DND-41 (cell line): ENCODE data around the gene FNBP1.
"Not testable (repeated sequence)": the region's sequence is repeated elsewhere in the genome, so short reads cannot be mapped to it uniquely, and the experiment has no call there.

ENCODE experiments used
- ATAC-seq: fragments of 200-7000 bp; cut with Tn5 transposase; 3 replicates; pipeline ENCODE4 v1.9.1; 2021; ENCODE audit warnings: low read depth; ENCODE audit not compliant: insufficient read depth
- DNase-seq: peaks from one replicate; pipeline ENCODE4 v3.0.0-alpha.2; 2020
- H2AFZ ChIP-seq: 2 replicates; pipeline ENCODE4 v1.6.0; 2012; ENCODE audit warnings: low read depth, low read length
- H3K27ac ChIP-seq: 2 replicates; pipeline ENCODE4 v1.5.1; 2012; ENCODE audit warnings: low read length, inconsistent platforms
- H3K27me3 ChIP-seq: fragments of 200-600 bp; sonication (generic); 2 replicates; pipeline ENCODE4 v1.6.0; 2012; ENCODE audit warnings: low read length, mild to moderate bottlenecking, inconsistent platforms; ENCODE audit not compliant: insufficient read depth, poor library complexity
- H3K36me3 ChIP-seq: 2 replicates; pipeline ENCODE4 v1.5.1; 2012; ENCODE audit warnings: low read length, inconsistent platforms; ENCODE audit not compliant: insufficient read depth
- H3K4me1 ChIP-seq: 2 replicates; pipeline ENCODE4 v1.5.1; 2012; ENCODE audit warnings: mild to moderate bottlenecking, low read length; ENCODE audit not compliant: insufficient read depth
- H3K4me2 ChIP-seq: 2 replicates; pipeline ENCODE4 v1.6.0; 2012; ENCODE audit warnings: mild to moderate bottlenecking, moderate library complexity, low read length, inconsistent platforms; ENCODE audit not compliant: insufficient read depth
- H3K4me3 ChIP-seq, 2 experiments: fragments of 200-600 bp in 1 of 2; shearing (Covaris generic) in 1 of 2; 2 replicates each; pipeline ENCODE4 v1.5.1; 2012 to 2016; ENCODE audit warnings: inconsistent platforms in 2 of 2, low read length in 2 of 2, mild to moderate bottlenecking in 2 of 2, low read depth in 1 of 2, moderate library complexity in 1 of 2
- H3K79me2 ChIP-seq: 2 replicates; pipeline ENCODE4 v1.6.0; 2012; ENCODE audit warnings: low read length, inconsistent platforms; ENCODE audit not compliant: insufficient read depth
- H3K9ac ChIP-seq: 2 replicates; pipeline ENCODE4 v1.6.0; 2012; ENCODE audit warnings: low read depth, mild to moderate bottlenecking, inconsistent platforms, low read length, moderate library complexity
- H3K9me3 ChIP-seq: 2 replicates; pipeline ENCODE4 v1.5.1; 2012; ENCODE audit warnings: low read length, moderate library complexity, mild to moderate bottlenecking, inconsistent platforms; ENCODE audit not compliant: insufficient read depth, severe bottlenecking
- H4K20me1 ChIP-seq: 2 replicates; pipeline ENCODE4 v1.6.0; 2012; ENCODE audit warnings: low read length; ENCODE audit not compliant: insufficient read depth
- EZH2 ChIP-seq: IDR thresholded peaks from 3 replicates; pipeline ENCODE4 v1.6.1; 2012; ENCODE audit warnings: borderline replicate concordance, low read depth, mild to moderate bottlenecking, moderate library complexity, low read length, inconsistent platforms; ENCODE audit not compliant: severe bottlenecking
- TF ChIP-seq, protein P1 (sequence below): IDR thresholded peaks from 2 replicates; pipeline ENCODE4 v1.5.1; 2012; ENCODE audit warnings: borderline replicate concordance, low read length, moderate library complexity, mild to moderate bottlenecking; ENCODE audit not compliant: poor library complexity, severe bottlenecking; ENCODE audit errors: extremely low read depth

The FNBP1 gene

DNA sequence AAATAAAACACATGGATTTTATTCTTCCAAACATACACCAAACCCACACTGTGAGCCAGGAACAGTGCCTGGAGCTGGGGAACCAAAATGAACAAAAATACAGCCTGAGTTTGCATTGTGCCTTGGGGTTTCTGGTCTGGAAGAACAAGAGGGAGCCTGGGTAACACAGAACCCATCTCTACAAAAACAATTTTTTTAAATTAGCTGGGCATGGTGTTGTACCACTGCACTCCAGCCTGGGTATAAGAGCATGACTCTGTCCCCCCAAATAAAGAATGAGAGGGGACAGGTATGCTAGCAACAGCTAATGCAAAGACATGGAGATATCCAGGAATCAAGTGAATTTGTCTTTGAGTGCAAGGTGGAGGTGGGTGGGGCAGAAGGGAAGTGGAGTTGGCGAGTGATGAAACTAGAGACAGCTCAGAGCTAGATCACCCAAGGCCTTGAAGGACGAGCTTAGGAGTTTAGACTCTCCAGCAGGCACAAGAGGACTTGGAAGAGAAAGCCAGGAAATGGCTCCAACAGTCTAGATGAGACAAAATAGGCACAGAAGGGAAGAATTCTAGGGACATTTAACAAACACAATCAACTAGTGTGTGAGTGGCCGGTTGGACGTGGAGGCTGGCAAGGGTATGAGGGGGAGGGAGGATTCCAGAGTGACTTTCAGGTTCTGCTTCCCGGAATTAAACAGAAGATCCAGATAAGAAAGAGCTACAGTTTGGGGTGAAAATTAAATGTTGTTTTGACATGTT lies 47.4 kb downstream of the FNBP1 start:
- DNase-seq (no peak), ATAC-seq (no peak)
- no peak for TF ChIP-seq EZH2
- TF ChIP-seq, protein P1, sequence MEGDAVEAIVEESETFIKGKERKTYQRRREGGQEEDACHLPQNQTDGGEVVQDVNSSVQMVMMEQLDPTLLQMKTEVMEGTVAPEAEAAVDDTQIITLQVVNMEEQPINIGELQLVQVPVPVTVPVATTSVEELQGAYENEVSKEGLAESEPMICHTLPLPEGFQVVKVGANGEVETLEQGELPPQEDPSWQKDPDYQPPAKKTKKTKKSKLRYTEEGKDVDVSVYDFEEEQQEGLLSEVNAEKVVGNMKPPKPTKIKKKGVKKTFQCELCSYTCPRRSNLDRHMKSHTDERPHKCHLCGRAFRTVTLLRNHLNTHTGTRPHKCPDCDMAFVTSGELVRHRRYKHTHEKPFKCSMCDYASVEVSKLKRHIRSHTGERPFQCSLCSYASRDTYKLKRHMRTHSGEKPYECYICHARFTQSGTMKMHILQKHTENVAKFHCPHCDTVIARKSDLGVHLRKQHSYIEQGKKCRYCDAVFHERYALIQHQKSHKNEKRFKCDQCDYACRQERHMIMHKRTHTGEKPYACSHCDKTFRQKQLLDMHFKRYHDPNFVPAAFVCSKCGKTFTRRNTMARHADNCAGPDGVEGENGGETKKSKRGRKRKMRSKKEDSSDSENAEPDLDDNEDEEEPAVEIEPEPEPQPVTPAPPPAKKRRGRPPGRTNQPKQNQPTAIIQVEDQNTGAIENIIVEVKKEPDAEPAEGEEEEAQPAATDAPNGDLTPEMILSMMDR, result no peak
- Histone ChIP-seq H3K9ac (no peak overlapping the region), H2AFZ (no peak overlapping the region), H3K4me2 (no peak overlapping the region), H3K79me2 (peaks cover 97% of the 10 kb centered on the region), H3K4me1 (0 out of 2 replicates have a peak, but pooled peaks cover 3% of the 10 kb centered on the region), H3K4me3 (no peak overlapping the region), H3K27ac (no peak overlapping the region), H4K20me1 (peaks cover 76% of the 10 kb centered on the region), H3K27me3 (no peaks in the 10 kb centered on the region), H3K9me3 (no peaks in the 10 kb centered on the region), H3K36me3 (peaks cover 63% of the 10 kb centered on the region)

DNA sequence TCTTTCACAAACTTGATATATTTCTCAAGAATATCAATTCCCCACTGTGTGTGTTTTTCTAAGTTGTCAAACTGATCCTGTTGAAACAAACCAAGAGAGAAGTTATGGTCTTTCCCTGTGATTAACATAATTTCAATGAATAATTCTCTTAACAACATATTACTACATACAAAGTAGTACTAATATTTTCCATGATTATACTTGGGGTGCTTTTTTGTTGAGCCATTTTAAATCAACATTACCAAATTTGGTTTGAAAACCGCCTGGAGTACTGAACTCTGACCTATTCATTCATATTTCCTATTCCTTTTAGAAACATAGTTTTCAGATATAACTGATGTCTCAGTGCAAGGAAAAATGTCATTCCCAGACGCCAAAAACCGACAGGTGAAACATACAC lies 48.1 kb downstream of the FNBP1 start:
- Histone ChIP-seq H3K4me1 (0 out of 2 replicates have a peak, but pooled peaks cover 3% of the 10 kb centered on the region), H3K27me3 (no peaks in the 10 kb centered on the region), H3K4me3 (no peak overlapping the region), H3K9me3 (no peaks in the 10 kb centered on the region), H3K9ac (no peak overlapping the region), H3K79me2 (peaks cover 97% of the 10 kb centered on the region), H3K27ac (no peak overlapping the region), H3K4me2 (no peak overlapping the region), H4K20me1 (peaks cover 76% of the 10 kb centered on the region), H2AFZ (no peak overlapping the region), H3K36me3 (peaks cover 65% of the 10 kb centered on the region)
- no peak for TF ChIP-seq EZH2
- TF ChIP-seq, protein P1, result no peak
- no peak for ATAC-seq
- DNase-seq, result no peak

DNA sequence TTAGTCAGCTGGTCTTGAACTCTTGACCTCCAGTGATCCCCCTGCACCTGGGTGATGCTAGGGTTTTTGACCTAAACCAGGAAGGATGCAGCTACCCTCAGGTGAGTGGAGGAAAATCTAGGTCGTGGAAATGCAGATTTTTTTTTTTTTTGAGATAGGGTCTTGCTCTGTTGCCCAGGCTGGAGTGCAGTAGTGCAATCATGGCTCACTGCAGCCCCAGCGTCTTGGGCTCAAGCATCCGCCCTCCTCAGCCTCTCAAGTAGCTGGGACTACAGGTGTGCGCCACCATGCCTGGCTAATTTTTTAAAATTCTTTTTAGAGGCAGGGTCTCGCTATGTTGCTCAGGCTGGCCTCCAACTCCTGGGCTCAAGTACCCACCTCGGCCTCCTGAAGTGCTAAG lies 51.9 kb downstream of the FNBP1 start:
- Histone ChIP-seq H3K79me2 (peaks cover 96% of the 10 kb centered on the region), H3K36me3 (peaks cover 86% of the 10 kb centered on the region), H4K20me1 (peaks cover 74% of the 10 kb centered on the region)
- not testable (repeated sequence) for H3K4me3 ChIP-seq, H3K9me3 ChIP-seq, DNase-seq, H3K4me2 ChIP-seq, H3K27ac ChIP-seq, H3K27me3 ChIP-seq, H2AFZ ChIP-seq, ATAC-seq, H3K4me1 ChIP-seq, H3K9ac ChIP-seq

DNA sequence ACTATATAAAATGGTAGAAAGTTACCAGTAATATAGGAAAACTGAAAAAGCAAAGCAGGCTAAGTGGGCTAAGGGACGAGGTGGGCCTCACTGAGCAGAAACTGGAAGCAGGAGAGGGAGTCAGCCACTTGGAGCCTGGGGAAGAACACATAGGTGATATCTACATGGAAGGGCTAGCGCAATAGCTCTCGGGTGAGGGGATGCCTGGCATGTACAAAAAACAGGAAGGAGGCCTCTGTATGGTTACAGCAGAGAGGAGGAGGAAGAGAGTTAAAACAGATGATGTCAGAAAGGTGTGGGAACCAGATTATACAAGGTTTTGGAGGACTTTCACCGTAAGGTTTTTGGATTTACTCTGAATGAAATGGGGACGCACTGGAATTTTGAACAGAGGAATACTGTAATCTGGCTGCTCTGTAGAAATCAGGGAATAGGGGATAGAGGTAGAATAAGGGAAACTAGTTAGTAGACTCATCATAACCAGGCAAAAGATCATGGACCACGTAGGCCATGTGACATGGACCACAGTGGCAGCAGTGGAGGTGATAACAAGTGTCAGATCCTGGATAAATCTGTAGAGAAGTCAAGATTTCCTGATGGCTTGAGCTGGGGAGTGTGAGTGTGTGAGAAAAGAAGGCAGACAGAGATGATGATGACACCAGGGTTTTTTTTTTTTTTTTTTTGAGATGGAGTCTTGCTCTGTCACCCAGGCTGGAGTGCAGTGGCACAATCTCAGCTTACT lies 52.5 kb downstream of the FNBP1 start:
- Histone ChIP-seq H4K20me1 (peaks cover 69% of the 10 kb centered on the region), H3K9me3 (no peaks in the 10 kb centered on the region), H3K4me2 (no peak overlapping the region), H2AFZ (no peak overlapping the region), H3K4me1 (0 out of 2 replicates have a peak, but pooled peaks cover 3% of the 10 kb centered on the region), H3K9ac (no peak overlapping the region), H3K36me3 (peaks cover 84% of the 10 kb centered on the region), H3K27ac (no peak overlapping the region), H3K4me3 (no peak overlapping the region), H3K79me2 (peaks cover 96% of the 10 kb centered on the region), H3K27me3 (no peaks in the 10 kb centered on the region)
- ATAC-seq (no peak), DNase-seq (no peak)
- no peak for TF ChIP-seq EZH2
- TF ChIP-seq, protein P1, result no peak
